ENCODE data around the gene CYP2E1. TPM values are rescaled to one million over a fixed set of nuclear protein-coding genes. Genes with fewer than 3 reads are reported as not detected.
"Not testable (repeated sequence)": the region's sequence is repeated elsewhere in the genome, so short reads cannot be mapped to it uniquely, and the experiment has no call there.

Gene CYP2E1
- total and polyA plus RNA-seq, 2 of the 13 experiments (the other 11 are each of a cell fraction or from before 2014, with no cell fraction given) = 0.27 to 0.63 TPM

DNA sequence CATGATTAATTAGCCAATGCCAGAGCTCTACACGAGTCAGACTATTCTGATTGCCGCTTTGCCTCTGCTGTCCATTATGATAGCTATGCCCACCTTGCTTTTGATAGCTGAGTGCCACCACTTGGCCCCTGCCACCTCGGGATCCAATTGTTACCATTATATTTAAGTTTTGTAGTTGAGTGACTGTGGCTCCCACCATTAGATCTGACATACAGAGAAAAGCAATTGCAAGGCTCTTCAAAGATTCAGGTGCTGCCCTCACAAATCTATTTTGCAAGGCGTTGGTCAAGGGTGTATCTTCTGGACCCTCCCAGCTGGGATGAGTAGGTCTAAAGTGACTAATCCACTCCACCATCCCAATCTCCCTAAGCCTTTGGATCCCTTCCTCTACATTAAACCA, 26.3 kb upstream of the CYP2E1 start:
- intact Hi-C loops (cut with micrococcal nuclease; ENCODE audit: unreplicated experiment); BruUV-seq (replicated peaks); DNase-seq (ENCODE audit: low spot score): not testable (repeated sequence)

DNA sequence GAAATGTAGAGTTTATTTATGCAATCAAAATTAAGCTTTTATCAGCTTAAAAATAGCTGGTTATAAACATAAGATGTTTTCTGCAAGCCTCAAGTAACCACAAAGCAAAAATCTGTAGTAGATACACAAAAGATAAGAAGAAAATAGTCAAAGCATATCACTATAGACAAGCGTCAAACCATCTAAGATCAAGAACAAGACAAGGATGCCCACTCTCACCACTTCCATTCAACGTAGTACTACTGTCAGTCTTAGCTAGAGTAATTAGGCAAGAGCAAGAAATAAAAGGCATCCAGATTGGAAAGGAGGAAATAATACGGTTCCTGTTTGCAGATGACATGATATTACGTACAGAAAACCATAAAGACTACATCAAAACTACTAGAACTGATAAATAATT, 17.5 kb upstream of the CYP2E1 start:
- Histone ChIP-seq H3K27ac (ENCODE audit: extremely low read length, insufficient read depth, low read length) (no peak overlapping the region), H4K20me1 (ENCODE audit: insufficient read depth, low read length) (no peaks in the 10 kb centered on the region), H3K9me3 (ENCODE audit: low read length) (no peaks in the 10 kb centered on the region), H3K9ac (ENCODE audit: insufficient read depth, low read depth, low read length) (no peak overlapping the region), H3K4me2 (ENCODE audit: low read depth, low read length) (no peak overlapping the region), H3K27me3 (ENCODE audit: control insufficient read depth in 1 of 2, insufficient read depth in 2 of 2, low read length in 2 of 2) (peaks cover 0 to 26% of the 10 kb centered on the region in 2 experiments; a peak in 3 of 5 replicates), H2AFZ (ENCODE audit: low read length) (no peak overlapping the region), H3K4me3 (replicated peaks in 1 of 3; ENCODE audit: insufficient read depth in 1 of 3, low read depth in 2 of 3, low read length in 3 of 3) (no peak overlapping the region), H3K79me2 (ENCODE audit: insufficient read depth, low read length) (no peaks in the 10 kb centered on the region), H3K4me1 (ENCODE audit: insufficient read depth, low read length) (no peaks in the 10 kb centered on the region), H3K36me3 (replicated peaks in 1 of 2; ENCODE audit: control insufficient read depth in 1 of 2, insufficient read depth in 2 of 2, low read length in 2 of 2) (no peaks in the 10 kb centered on the region)
- DNase-seq (ENCODE audit: low spot score) = no peak
- CTCF ChIA-PET (ENCODE audit: low intra/inter-chr PET ratio, low total read pairs) = no interaction called here
- intact Hi-C loops (cut with micrococcal nuclease; ENCODE audit: unreplicated experiment) (no loop called here), in situ Hi-C loops (cut with HindIII; ENCODE audit: extremely low pct_ligation_motif_present, low pct_unique_long_range_greater_than_20kb) (no loop called here)
- 13% methylated on average over 4 of the region's 4 CpGs for WGBS (ENCODE audit: low lambda C conversion rate)
- ATAC-seq = no peak
- no peak for FAIRE-seq
- POLR2A ChIA-PET = no interaction called here
- no TSS peak for BruUV-seq (replicated peaks)
- TF ChIP-seq GZF1 (CRISPR knock-in tag; IDR thresholded peaks at IDR 0.05) (no peak), GATAD2A (CRISPR knock-in tag; IDR thresholded peaks at IDR 0.05) (no peak), YEATS2 (CRISPR knock-in tag; IDR thresholded peaks at IDR 0.05; ENCODE audit: borderline replicate concordance) (no peak), HNF4A (CRISPR knock-in tag; IDR thresholded peaks at IDR 0.05) (no peak), SUZ12 (IDR thresholded peaks at IDR 0.05; ENCODE audit: low read depth, low read length) (no peak), ZBTB20 (CRISPR knock-in tag; IDR thresholded peaks at IDR 0.05; ENCODE audit: borderline replicate concordance, low read depth) (no peak), FOXJ3 (CRISPR knock-in tag; IDR thresholded peaks at IDR 0.05; ENCODE audit: borderline replicate concordance) (no peak), ZNF101 (CRISPR knock-in tag; IDR thresholded peaks at IDR 0.05; ENCODE audit: borderline replicate concordance, low read depth) (no peak), ISL2 (CRISPR knock-in tag; IDR thresholded peaks at IDR 0.05) (no peak)
- TF ChIP-seq, protein P1, sequence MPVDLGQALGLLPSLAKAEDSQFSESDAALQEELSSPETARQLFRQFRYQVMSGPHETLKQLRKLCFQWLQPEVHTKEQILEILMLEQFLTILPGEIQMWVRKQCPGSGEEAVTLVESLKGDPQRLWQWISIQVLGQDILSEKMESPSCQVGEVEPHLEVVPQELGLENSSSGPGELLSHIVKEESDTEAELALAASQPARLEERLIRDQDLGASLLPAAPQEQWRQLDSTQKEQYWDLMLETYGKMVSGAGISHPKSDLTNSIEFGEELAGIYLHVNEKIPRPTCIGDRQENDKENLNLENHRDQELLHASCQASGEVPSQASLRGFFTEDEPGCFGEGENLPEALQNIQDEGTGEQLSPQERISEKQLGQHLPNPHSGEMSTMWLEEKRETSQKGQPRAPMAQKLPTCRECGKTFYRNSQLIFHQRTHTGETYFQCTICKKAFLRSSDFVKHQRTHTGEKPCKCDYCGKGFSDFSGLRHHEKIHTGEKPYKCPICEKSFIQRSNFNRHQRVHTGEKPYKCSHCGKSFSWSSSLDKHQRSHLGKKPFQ (CRISPR knock-in tag; IDR thresholded peaks at IDR 0.05; ENCODE audit: insufficient replicate concordance) = no peak
- TF ChIP-seq, protein P2, sequence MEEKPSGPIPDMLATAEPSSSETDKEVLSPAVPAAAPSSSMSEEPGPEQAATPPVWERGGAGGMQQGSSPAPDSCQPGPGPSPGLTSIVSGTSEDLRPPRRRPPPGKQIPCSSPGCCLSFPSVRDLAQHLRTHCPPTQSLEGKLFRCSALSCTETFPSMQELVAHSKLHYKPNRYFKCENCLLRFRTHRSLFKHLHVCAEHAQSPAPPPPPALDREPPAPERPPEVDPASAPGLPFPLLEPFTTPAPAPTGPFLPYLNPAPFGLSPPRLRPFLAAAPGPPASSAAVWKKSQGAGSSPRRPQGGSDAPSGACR (CRISPR knock-in tag; IDR thresholded peaks at IDR 0.05) = no peak
- TF ChIP-seq, protein P3, sequence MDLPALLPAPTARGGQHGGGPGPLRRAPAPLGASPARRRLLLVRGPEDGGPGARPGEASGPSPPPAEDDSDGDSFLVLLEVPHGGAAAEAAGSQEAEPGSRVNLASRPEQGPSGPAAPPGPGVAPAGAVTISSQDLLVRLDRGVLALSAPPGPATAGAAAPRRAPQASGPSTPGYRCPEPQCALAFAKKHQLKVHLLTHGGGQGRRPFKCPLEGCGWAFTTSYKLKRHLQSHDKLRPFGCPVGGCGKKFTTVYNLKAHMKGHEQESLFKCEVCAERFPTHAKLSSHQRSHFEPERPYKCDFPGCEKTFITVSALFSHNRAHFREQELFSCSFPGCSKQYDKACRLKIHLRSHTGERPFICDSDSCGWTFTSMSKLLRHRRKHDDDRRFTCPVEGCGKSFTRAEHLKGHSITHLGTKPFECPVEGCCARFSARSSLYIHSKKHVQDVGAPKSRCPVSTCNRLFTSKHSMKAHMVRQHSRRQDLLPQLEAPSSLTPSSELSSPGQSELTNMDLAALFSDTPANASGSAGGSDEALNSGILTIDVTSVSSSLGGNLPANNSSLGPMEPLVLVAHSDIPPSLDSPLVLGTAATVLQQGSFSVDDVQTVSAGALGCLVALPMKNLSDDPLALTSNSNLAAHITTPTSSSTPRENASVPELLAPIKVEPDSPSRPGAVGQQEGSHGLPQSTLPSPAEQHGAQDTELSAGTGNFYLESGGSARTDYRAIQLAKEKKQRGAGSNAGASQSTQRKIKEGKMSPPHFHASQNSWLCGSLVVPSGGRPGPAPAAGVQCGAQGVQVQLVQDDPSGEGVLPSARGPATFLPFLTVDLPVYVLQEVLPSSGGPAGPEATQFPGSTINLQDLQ (CRISPR knock-in tag; IDR thresholded peaks at IDR 0.05) = no peak
- TF ChIP-seq, protein P4, sequence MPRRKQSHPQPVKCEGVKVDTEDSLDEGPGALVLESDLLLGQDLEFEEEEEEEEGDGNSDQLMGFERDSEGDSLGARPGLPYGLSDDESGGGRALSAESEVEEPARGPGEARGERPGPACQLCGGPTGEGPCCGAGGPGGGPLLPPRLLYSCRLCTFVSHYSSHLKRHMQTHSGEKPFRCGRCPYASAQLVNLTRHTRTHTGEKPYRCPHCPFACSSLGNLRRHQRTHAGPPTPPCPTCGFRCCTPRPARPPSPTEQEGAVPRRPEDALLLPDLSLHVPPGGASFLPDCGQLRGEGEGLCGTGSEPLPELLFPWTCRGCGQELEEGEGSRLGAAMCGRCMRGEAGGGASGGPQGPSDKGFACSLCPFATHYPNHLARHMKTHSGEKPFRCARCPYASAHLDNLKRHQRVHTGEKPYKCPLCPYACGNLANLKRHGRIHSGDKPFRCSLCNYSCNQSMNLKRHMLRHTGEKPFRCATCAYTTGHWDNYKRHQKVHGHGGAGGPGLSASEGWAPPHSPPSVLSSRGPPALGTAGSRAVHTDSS (CRISPR knock-in tag; conservative IDR thresholded peaks at IDR 0.05) = no peak

More for the DNA sequence above, 26.3 kb upstream of the CYP2E1 start:
- H3K4me2 ChIP-seq (ENCODE audit: low read depth, low read length); H3K4me1 ChIP-seq (ENCODE audit: insufficient read depth, low read length); H3K9ac ChIP-seq (ENCODE audit: insufficient read depth, low read depth, low read length); H3K27me3 ChIP-seq (ENCODE audit: control insufficient read depth in 1 of 2, insufficient read depth in 2 of 2, low read length in 2 of 2); H3K27ac ChIP-seq (ENCODE audit: extremely low read length, insufficient read depth, low read length); H3K4me3 ChIP-seq (replicated peaks in 1 of 3; ENCODE audit: insufficient read depth in 1 of 3, low read depth in 2 of 3, low read length in 3 of 3); H2AFZ ChIP-seq (ENCODE audit: low read length); H4K20me1 ChIP-seq (ENCODE audit: insufficient read depth, low read length); CTCF ChIA-PET (ENCODE audit: low intra/inter-chr PET ratio, low total read pairs); FAIRE-seq; H3K36me3 ChIP-seq (replicated peaks in 1 of 2; ENCODE audit: control insufficient read depth in 1 of 2, insufficient read depth in 2 of 2, low read length in 2 of 2); ATAC-seq; in situ Hi-C loops (cut with HindIII; ENCODE audit: extremely low pct_ligation_motif_present, low pct_unique_long_range_greater_than_20kb); POLR2A ChIA-PET; H3K79me2 ChIP-seq (ENCODE audit: insufficient read depth, low read length): not testable (repeated sequence)
- 19% methylated on average over 4 of the region's 4 CpGs for WGBS (ENCODE audit: low lambda C conversion rate)
- H3K9me3 ChIP-seq (ENCODE audit: low read length) = peaks cover 15% of the 10 kb centered on the region
